HL-60 (cell line): ENCODE results near the gene JAKMIP1.

Source experiments
- DNase-seq, 2 experiments: peaks; one replicate each; pipeline ENCODE4 v3.0.0-alpha.2; 2010 to 2020; ENCODE audit warnings: low read depth in 1 of 2, low spot score in 1 of 2
- H3K27ac ChIP-seq: fragments of 250-450 bp; sonication (Bioruptor Pico); replicated peaks from 2 replicates; pipeline ENCODE4 v1.5.1; 2020; ENCODE audit warnings: mild to moderate bottlenecking, moderate library complexity
- H3K27me3 ChIP-seq: fragments of 250-450 bp; sonication (Bioruptor Pico); 2 replicates; pipeline ENCODE4 v1.5.1; 2021; ENCODE audit warnings: mild to moderate bottlenecking, moderate library complexity; ENCODE audit not compliant: insufficient read depth, poor library complexity, severe bottlenecking
- H3K4me3 ChIP-seq: replicated peaks from 2 replicates; pipeline ENCODE4 v1.5.1; 2011; ENCODE audit warnings: mild to moderate bottlenecking, control low read depth, low read length; ENCODE audit not compliant: insufficient read depth
- CTCF ChIP-seq: IDR thresholded peaks from one replicate; pipeline ENCODE4 v1.5.1; 2011; ENCODE audit warnings: low read length, control low read depth, inconsistent platforms; ENCODE audit not compliant: insufficient read depth
- GABPA ChIP-seq: IDR thresholded peaks from 2 replicates; pipeline ENCODE4 v1.6.1; 2012; ENCODE audit warnings: low read depth
- POLR2AphosphoS5 ChIP-seq: IDR thresholded peaks from 2 replicates; pipeline ENCODE4 v1.6.1; 2012; ENCODE audit warnings: low read depth
- REST ChIP-seq: IDR thresholded peaks from 2 replicates; pipeline ENCODE4 v1.6.1; 2012; ENCODE audit warnings: low read depth; ENCODE audit not compliant: insufficient replicate concordance
- SPI1 ChIP-seq: IDR thresholded peaks from 2 replicates; pipeline ENCODE4 v1.6.1; 2012; ENCODE audit warnings: low read depth, mild to moderate bottlenecking, borderline replicate concordance

JAKMIP1 gene

GRCh38 chr4:6147441-6147840, 52.9 kb downstream of the JAKMIP1 start:
- TF ChIP-seq SPI1 (no peak), CTCF (no peak), POLR2AphosphoS5 (no peak), GABPA (no peak), REST (no peak)
- no peak for DNase-seq
- Histone ChIP-seq H3K27me3 (no peaks in the 10 kb centered on the region), H3K4me3 (no peak overlapping the region), H3K27ac (no peak overlapping the region)

- Histone ChIP-seq H3K27me3 (no peaks in the 10 kb centered on the region), H3K4me3 (no peak overlapping the region), H3K27ac (no peak overlapping the region)
- TF ChIP-seq SPI1, result no peak
- no peak for TF ChIP-seq REST
- no peak for TF ChIP-seq GABPA
- TF ChIP-seq CTCF, result no peak
- no peak for TF ChIP-seq POLR2AphosphoS5
- DNase-seq, result no peak
Measured at GRCh38 chr4:6143603-6144181, 56.7 kb downstream of the JAKMIP1 start.

- TF ChIP-seq SPI1, result no peak
- TF ChIP-seq REST, result no peak
- no peak for TF ChIP-seq GABPA
- TF ChIP-seq POLR2AphosphoS5, result no peak
- no peak for TF ChIP-seq CTCF
- Histone ChIP-seq H3K4me3 (no peak overlapping the region), H3K27ac (no peak overlapping the region), H3K27me3 (no peaks in the 10 kb centered on the region)
- DNase-seq, result no peak
Measured at GRCh38 chr4:6142935-6143602, 57.3 kb downstream of the JAKMIP1 start.
